ENCODE data around the gene GRXCR1. TPM values are rescaled to one million over a fixed set of nuclear protein-coding genes. Genes with fewer than 3 reads are reported as not detected.

The GRXCR1 gene
- total RNA-seq, 1 donor from 2014 or later: not detected

DNA sequence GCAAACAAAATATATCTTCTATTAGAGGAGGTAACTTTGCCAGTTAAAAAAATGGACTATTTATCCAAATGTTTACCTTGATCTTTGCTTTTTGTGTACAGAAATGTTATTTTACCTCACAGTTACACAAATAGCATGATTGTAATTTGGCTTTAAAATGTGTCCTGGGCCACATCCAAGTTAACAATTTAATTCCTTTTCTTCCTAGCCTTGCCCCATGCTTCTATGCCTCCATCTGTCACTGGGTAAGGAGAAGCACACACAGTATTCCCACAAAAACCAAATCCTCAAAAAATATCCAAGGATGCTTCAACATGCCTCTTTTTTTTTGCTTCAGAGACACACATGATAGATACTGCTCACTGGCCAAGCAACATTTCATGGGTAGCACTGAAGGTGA lies 30.9 kb downstream of the GRXCR1 start:
- no peak for DNase-seq (ENCODE audit: low spot score, unreplicated experiment)
- no peaks in the 10 kb centered on the region for H3K36me3 Mint-ChIP-seq (ENCODE audit: insufficient read depth)
- no peak overlapping the region for H3K4me3 Mint-ChIP-seq (ENCODE audit: low read depth)
- no peaks in the 10 kb centered on the region for H3K4me1 Mint-ChIP-seq (ENCODE audit: low read depth)
- peaks cover 16% of the 10 kb centered on the region for H3K27me3 Mint-ChIP-seq
- no peaks in the 10 kb centered on the region for H3K9me3 Mint-ChIP-seq (ENCODE audit: low read depth)
- TF ChIP-seq, protein P1, sequence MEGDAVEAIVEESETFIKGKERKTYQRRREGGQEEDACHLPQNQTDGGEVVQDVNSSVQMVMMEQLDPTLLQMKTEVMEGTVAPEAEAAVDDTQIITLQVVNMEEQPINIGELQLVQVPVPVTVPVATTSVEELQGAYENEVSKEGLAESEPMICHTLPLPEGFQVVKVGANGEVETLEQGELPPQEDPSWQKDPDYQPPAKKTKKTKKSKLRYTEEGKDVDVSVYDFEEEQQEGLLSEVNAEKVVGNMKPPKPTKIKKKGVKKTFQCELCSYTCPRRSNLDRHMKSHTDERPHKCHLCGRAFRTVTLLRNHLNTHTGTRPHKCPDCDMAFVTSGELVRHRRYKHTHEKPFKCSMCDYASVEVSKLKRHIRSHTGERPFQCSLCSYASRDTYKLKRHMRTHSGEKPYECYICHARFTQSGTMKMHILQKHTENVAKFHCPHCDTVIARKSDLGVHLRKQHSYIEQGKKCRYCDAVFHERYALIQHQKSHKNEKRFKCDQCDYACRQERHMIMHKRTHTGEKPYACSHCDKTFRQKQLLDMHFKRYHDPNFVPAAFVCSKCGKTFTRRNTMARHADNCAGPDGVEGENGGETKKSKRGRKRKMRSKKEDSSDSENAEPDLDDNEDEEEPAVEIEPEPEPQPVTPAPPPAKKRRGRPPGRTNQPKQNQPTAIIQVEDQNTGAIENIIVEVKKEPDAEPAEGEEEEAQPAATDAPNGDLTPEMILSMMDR (IDR thresholded peaks at IDR 0.05; ENCODE audit: unreplicated experiment): no peak
- H3K27ac Mint-ChIP-seq: no peak overlapping the region

- no peak overlapping the region for H3K27ac Mint-ChIP-seq
- peaks cover 16% of the 10 kb centered on the region for H3K27me3 Mint-ChIP-seq
- H3K4me1 Mint-ChIP-seq (ENCODE audit: low read depth): no peaks in the 10 kb centered on the region
- no peak overlapping the region for H3K4me3 Mint-ChIP-seq (ENCODE audit: low read depth)
- DNase-seq (ENCODE audit: low spot score, unreplicated experiment): no peak
- TF ChIP-seq, protein P1 (IDR thresholded peaks at IDR 0.05; ENCODE audit: unreplicated experiment): no peak
- H3K9me3 Mint-ChIP-seq (ENCODE audit: low read depth): no peaks in the 10 kb centered on the region
- no peaks in the 10 kb centered on the region for H3K36me3 Mint-ChIP-seq (ENCODE audit: insufficient read depth)
These were observed 33.4 kb downstream of the GRXCR1 start for GRCh38 chr4:42925921-42926320.

- H3K27ac Mint-ChIP-seq: no peak overlapping the region
- no peak for DNase-seq (ENCODE audit: low spot score, unreplicated experiment)
- H3K27me3 Mint-ChIP-seq: peaks cover 16% of the 10 kb centered on the region
- H3K4me3 Mint-ChIP-seq (ENCODE audit: low read depth): no peak overlapping the region
- no peaks in the 10 kb centered on the region for H3K9me3 Mint-ChIP-seq (ENCODE audit: low read depth)
- H3K4me1 Mint-ChIP-seq (ENCODE audit: low read depth): no peaks in the 10 kb centered on the region
- no peaks in the 10 kb centered on the region for H3K36me3 Mint-ChIP-seq (ENCODE audit: insufficient read depth)
- TF ChIP-seq, protein P1 (IDR thresholded peaks at IDR 0.05; ENCODE audit: unreplicated experiment): no peak
These were observed 35.4 kb downstream of the GRXCR1 start for GRCh38 chr4:42927946-42928345.

- TF ChIP-seq, protein P1 (IDR thresholded peaks at IDR 0.05; ENCODE audit: unreplicated experiment): no peak
- no peak for DNase-seq (ENCODE audit: low spot score, unreplicated experiment)
- Mint-ChIP-seq H3K9me3 (ENCODE audit: low read depth) (no peaks in the 10 kb centered on the region), H3K4me3 (ENCODE audit: low read depth) (no peak overlapping the region), H3K4me1 (ENCODE audit: low read depth) (no peaks in the 10 kb centered on the region), H3K36me3 (ENCODE audit: insufficient read depth) (no peaks in the 10 kb centered on the region), H3K27ac (no peak overlapping the region), H3K27me3 (peaks cover 18% of the 10 kb centered on the region)
These were observed 36.1 kb downstream of the GRXCR1 start for GRCh38 chr4:42928582-42928981.

DNA sequence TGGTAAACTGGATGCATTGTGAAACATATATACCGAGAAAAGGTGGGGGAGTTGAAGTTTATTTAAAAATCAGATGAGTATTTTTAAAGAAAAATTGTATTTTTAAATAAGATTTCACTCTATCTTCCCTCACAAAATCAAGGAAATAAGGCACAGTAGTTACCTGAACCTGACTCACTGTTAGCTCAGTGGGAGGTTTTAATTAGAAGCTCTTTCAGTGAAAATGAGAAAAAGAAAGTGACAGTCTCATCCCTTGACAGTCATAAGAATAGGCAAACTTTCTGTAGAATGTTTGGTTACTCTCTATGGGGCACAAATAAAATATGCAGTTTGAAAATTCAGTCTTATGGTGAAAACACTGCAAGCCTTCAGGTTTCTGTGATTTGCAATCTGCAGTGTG lies 49.7 kb downstream of the GRXCR1 start:
- H3K36me3 Mint-ChIP-seq (ENCODE audit: insufficient read depth): no peaks in the 10 kb centered on the region
- peaks cover 5% of the 10 kb centered on the region for H3K27me3 Mint-ChIP-seq
- DNase-seq (ENCODE audit: low spot score, unreplicated experiment): no peak
- no peaks in the 10 kb centered on the region for H3K4me1 Mint-ChIP-seq (ENCODE audit: low read depth)
- no peak overlapping the region for H3K27ac Mint-ChIP-seq
- no peak overlapping the region for H3K4me3 Mint-ChIP-seq (ENCODE audit: low read depth)
- no peaks in the 10 kb centered on the region for H3K9me3 Mint-ChIP-seq (ENCODE audit: low read depth)
- TF ChIP-seq, protein P1 (IDR thresholded peaks at IDR 0.05; ENCODE audit: unreplicated experiment): no peak
